Activated CD4-positive, alpha-beta memory T cell treated with anti-CD3 and anti-CD28 coated beads for 36 hours (primary cell): Measurements from ENCODE around the gene CFAP57. TPM values are rescaled to one million over a fixed set of nuclear protein-coding genes. Genes with fewer than 3 reads are reported as not detected.

Experiments
- CTCF ChIA-PET: fragments of 350-600 bp; sonication (Branson Sonifier 250); formaldehyde crosslinking; loops from one replicate; lab custom pipeline; 2021; ENCODE audit warnings: antibody characterized with exemption, inconsistent platforms; lab: Charles Lee
- POLR2A ChIA-PET: fragments of 350-600 bp; sonication (Branson Sonifier 250); formaldehyde crosslinking; loops from one replicate; lab custom pipeline; 2021; ENCODE audit warnings: antibody characterized with exemption; lab: Charles Lee
- DNase-seq: peaks from one replicate; pipeline ENCODE4 v3.0.0-alpha.2; 2020
- H3K27ac Mint-ChIP-seq: one replicate; pipeline ENCODE4 v1.8.0; 2021; ENCODE audit warnings: mixed read lengths
- H3K27me3 Mint-ChIP-seq: one replicate; pipeline ENCODE4 v1.8.0; 2021; ENCODE audit warnings: mixed read lengths
- H3K36me3 Mint-ChIP-seq: one replicate; pipeline ENCODE4 v1.8.0; 2021; ENCODE audit warnings: mixed read lengths
- H3K4me1 Mint-ChIP-seq: one replicate; pipeline ENCODE4 v1.8.0; 2021; ENCODE audit warnings: low read depth, mixed read lengths
- H3K4me3 Mint-ChIP-seq: one replicate; pipeline ENCODE4 v1.8.0; 2021; ENCODE audit warnings: mild to moderate bottlenecking, mixed read lengths
- H3K9me3 Mint-ChIP-seq: one replicate; pipeline ENCODE4 v1.8.0; 2021; ENCODE audit warnings: mixed read lengths
- intact Hi-C: fragments of 100-400 bp; cut with micrococcal nuclease; formaldehyde crosslinking; loops from one replicate; pipeline ENCODE4 v1.15.1; 2023
- microRNA-seq: library from miRNA; unstranded; fragments of <30 nt; microRNA quantifications from one replicate; pipeline ENCODE4 v1.2.0, GENCODE V29; 2022; ENCODE audit warnings: borderline number of aligned reads, borderline microRNAs expressed, borderline replicate concordance
- total RNA-seq, 2 experiments: library from RNA; stranded (reverse); gene quantifications; one replicate each; pipeline ENCODE4 v1.2.3, GENCODE V29; 2021

CFAP57 gene
- total RNA-seq, 2 experiments from 2014 or later, result 0.43 TPM; not detected in 1

GRCh38 chr1:43302201-43302600 is 130.1 kb downstream of the CFAP57 start:
- Mint-ChIP-seq H3K36me3 (no peaks in the 10 kb centered on the region), H3K9me3 (no peaks in the 10 kb centered on the region)

GRCh38 chr1:43302721-43303470 is 130.8 kb downstream of the CFAP57 start:
- H3K36me3 Mint-ChIP-seq, result no peaks in the 10 kb centered on the region
- ChIA-PET POLR2A (interaction anchor here (0.9 kb wide), 1 partner anchor 13 kb away, joined by 3 read pairs; no protein-coding TSS in a partner anchor), CTCF (interaction anchor here (1.0 to 1.2 kb wide), 2 partner anchors 72 to 76 kb away, joined by 3 read pairs; no protein-coding TSS in a partner anchor)
- no peaks in the 10 kb centered on the region for H3K9me3 Mint-ChIP-seq
- peaks cover 3% of the 10 kb centered on the region for H3K27me3 Mint-ChIP-seq
- H3K4me1 Mint-ChIP-seq, result no peaks in the 10 kb centered on the region
- intact Hi-C loops, result no loop called here
- no peak overlapping the region for H3K27ac Mint-ChIP-seq
- DNase-seq, result no peak
- H3K4me3 Mint-ChIP-seq, result no peak overlapping the region

More at GRCh38 chr1:43302201-43302600, 130.1 kb downstream of the CFAP57 start:
- H3K27me3 Mint-ChIP-seq, result no peaks in the 10 kb centered on the region
- intact Hi-C loops, result no loop called here
- no peak overlapping the region for H3K27ac Mint-ChIP-seq
- POLR2A ChIA-PET, result no interaction called here
- no peaks in the 10 kb centered on the region for H3K4me1 Mint-ChIP-seq
- H3K4me3 Mint-ChIP-seq, result no peak overlapping the region
- no peak for DNase-seq
- CTCF ChIA-PET, result no interaction called here

- Mint-ChIP-seq H3K4me1 (no peaks in the 10 kb centered on the region), H3K27me3 (peaks cover 4% of the 10 kb centered on the region), H3K27ac (no peak overlapping the region), H3K36me3 (no peaks in the 10 kb centered on the region), H3K4me3 (no peak overlapping the region), H3K9me3 (no peaks in the 10 kb centered on the region)
- CTCF ChIA-PET, result interaction anchor here (1.0 to 1.2 kb wide), 2 partner anchors 73 to 77 kb away, joined by 3 read pairs; no protein-coding TSS in a partner anchor
- DNase-seq, result no peak
- intact Hi-C loops, result no loop called here
- POLR2A ChIA-PET, result interaction anchor here (0.9 kb wide), 1 partner anchor 14 kb away, joined by 3 read pairs; no protein-coding TSS in a partner anchor
These were observed 131.6 kb downstream of the CFAP57 start for GRCh38 chr1:43303471-43304313.

Small RNA genes within 50 kb of the gene (microRNA-seq; reads per million reads assigned to microRNA genes)
- gene MIR6733, result 1.2 reads per million

Other genes starting within 250 kb of the CFAP57 start
- 10 to 100 TPM; 67.6 to 73.6 TPM for gene SLC2A1, start 213.5 kb upstream of the CFAP57 start, total RNA-seq
- gene EBNA1BP2, start within 50 bp of the CFAP57 start, total RNA-seq, result 100 to 1,000 TPM in 1 of 2 experiments, 10 to 100 TPM in 1; 97.5 to 104 TPM
- gene TMEM125, start 97.7 kb downstream of the CFAP57 start, total RNA-seq, result under 1 TPM in 1 of 2 experiments, not detected in 1; 0.12 TPM
- gene C1orf210, start 113.3 kb downstream of the CFAP57 start, total RNA-seq, result not detected
- gene TIE1, start 128.7 kb downstream of the CFAP57 start, total RNA-seq, result not detected
- gene MPL, start 165.5 kb downstream of the CFAP57 start, total RNA-seq, result not detected
- 100 to 1,000 TPM; 152 to 155 TPM for gene CDC20, start 186.7 kb downstream of the CFAP57 start, total RNA-seq
- 10 to 100 TPM; 63.4 to 64.7 TPM for gene ELOVL1, start 195.7 kb downstream of the CFAP57 start, total RNA-seq
- 10 to 100 TPM; 38.9 to 39.4 TPM for gene MED8, start 217.5 kb downstream of the CFAP57 start, total RNA-seq
- 10 to 100 TPM; 27.3 to 37.6 TPM for gene SZT2, start 217.6 kb downstream of the CFAP57 start, total RNA-seq